ENCODE measurements around the gene MASP1.

The MASP1 gene

GRCh38 chr3:187207624-187208023 lies 83.9 kb downstream of the MASP1 start:
- no peak for TF ChIP-seq ZFP3 (CRISPR knock-in tag; IDR thresholded peaks at IDR 0.05)
- TF ChIP-seq TSHZ2 (CRISPR knock-in tag; IDR thresholded peaks at IDR 0.05), result no peak
- no peak for TF ChIP-seq TCF4 (CRISPR knock-in tag; IDR thresholded peaks at IDR 0.05; ENCODE audit: borderline replicate concordance)
- TF ChIP-seq, protein P1, sequence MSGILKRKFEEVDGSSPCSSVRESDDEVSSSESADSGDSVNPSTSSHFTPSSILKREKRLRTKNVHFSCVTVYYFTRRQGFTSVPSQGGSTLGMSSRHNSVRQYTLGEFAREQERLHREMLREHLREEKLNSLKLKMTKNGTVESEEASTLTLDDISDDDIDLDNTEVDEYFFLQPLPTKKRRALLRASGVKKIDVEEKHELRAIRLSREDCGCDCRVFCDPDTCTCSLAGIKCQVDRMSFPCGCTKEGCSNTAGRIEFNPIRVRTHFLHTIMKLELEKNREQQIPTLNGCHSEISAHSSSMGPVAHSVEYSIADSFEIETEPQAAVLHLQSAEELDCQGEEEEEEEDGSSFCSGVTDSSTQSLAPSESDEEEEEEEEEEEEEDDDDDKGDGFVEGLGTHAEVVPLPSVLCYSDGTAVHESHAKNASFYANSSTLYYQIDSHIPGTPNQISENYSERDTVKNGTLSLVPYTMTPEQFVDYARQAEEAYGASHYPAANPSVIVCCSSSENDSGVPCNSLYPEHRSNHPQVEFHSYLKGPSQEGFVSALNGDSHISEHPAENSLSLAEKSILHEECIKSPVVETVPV (CRISPR knock-in tag; IDR thresholded peaks at IDR 0.05), result no peak
- no peak for TF ChIP-seq ARNTL (CRISPR knock-in tag; IDR thresholded peaks at IDR 0.05; ENCODE audit: borderline replicate concordance, low read depth)
- TF ChIP-seq CSDC2 (CRISPR knock-in tag; IDR thresholded peaks at IDR 0.05), result no peak
- no peak for TF ChIP-seq OSR1 (CRISPR knock-in tag; IDR thresholded peaks at IDR 0.05)
- no peak for TF ChIP-seq ZNF565 (CRISPR knock-in tag; conservative IDR thresholded peaks at IDR 0.05; ENCODE audit: low read depth)
- no peak for TF ChIP-seq ZFP30 (CRISPR knock-in tag; IDR thresholded peaks at IDR 0.05)
- TF ChIP-seq CREB5 (CRISPR knock-in tag; IDR thresholded peaks at IDR 0.05; ENCODE audit: low read depth), result no peak
- no peak for TF ChIP-seq PPARA (CRISPR knock-in tag; IDR thresholded peaks at IDR 0.05; ENCODE audit: borderline replicate concordance)
- TF ChIP-seq PATZ1 (CRISPR knock-in tag; IDR thresholded peaks at IDR 0.05; ENCODE audit: borderline replicate concordance), result no peak
- no peak for TF ChIP-seq ZNF70 (CRISPR knock-in tag; IDR thresholded peaks at IDR 0.05)
- TF ChIP-seq ISL1 (CRISPR knock-in tag; IDR thresholded peaks at IDR 0.05), result no peak
- no peak for TF ChIP-seq BACH2 (CRISPR knock-in tag; IDR thresholded peaks at IDR 0.05; ENCODE audit: borderline replicate concordance)
- no peak for TF ChIP-seq RARB (CRISPR knock-in tag; IDR thresholded peaks at IDR 0.05)
- TF ChIP-seq POU6F1 (CRISPR knock-in tag; IDR thresholded peaks at IDR 0.05; ENCODE audit: borderline replicate concordance, low read depth), result no peak
- no peak for TF ChIP-seq ZNF8 (CRISPR knock-in tag; IDR thresholded peaks at IDR 0.05)
- TF ChIP-seq GLIS3 (CRISPR knock-in tag; IDR thresholded peaks at IDR 0.05), result no peak
- TF ChIP-seq ZC3H10 (CRISPR knock-in tag; IDR thresholded peaks at IDR 0.05), result no peak
- no peak for ATAC-seq

DNA sequence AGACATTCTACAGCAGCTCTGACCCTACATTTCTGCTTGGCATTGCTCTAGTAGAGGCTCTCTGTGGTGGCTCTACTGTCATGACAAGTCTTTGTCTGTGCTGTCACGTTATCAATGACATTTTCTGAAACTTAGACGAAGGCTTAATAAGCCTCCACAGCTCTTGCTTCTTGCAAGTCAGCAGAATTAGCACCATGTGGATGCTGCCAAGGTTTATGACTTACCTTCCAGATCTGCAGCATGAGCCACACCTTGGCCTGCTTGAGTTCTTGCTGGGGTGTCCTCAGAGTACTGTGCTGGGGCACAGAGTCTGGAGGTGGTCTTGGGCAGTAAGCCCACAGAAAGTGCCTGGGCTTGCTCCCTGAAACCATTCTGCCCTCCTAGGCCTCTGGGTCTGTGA lies 84.5 kb downstream of the MASP1 start:
- TF ChIP-seq TCF4 (CRISPR knock-in tag; IDR thresholded peaks at IDR 0.05; ENCODE audit: borderline replicate concordance) (no peak), PPARA (CRISPR knock-in tag; IDR thresholded peaks at IDR 0.05; ENCODE audit: borderline replicate concordance) (no peak), ISL1 (CRISPR knock-in tag; IDR thresholded peaks at IDR 0.05) (no peak), BACH2 (CRISPR knock-in tag; IDR thresholded peaks at IDR 0.05; ENCODE audit: borderline replicate concordance) (no peak), TOX (CRISPR knock-in tag; IDR thresholded peaks at IDR 0.05; ENCODE audit: borderline replicate concordance) (no peak), ZFP30 (CRISPR knock-in tag; IDR thresholded peaks at IDR 0.05) (no peak), ARNTL (CRISPR knock-in tag; IDR thresholded peaks at IDR 0.05; ENCODE audit: borderline replicate concordance, low read depth) (no peak), ZNF70 (CRISPR knock-in tag; IDR thresholded peaks at IDR 0.05) (no peak), CSDC2 (CRISPR knock-in tag; IDR thresholded peaks at IDR 0.05) (no peak), ZFP3 (CRISPR knock-in tag; IDR thresholded peaks at IDR 0.05) (no peak), OSR1 (CRISPR knock-in tag; IDR thresholded peaks at IDR 0.05) (no peak), ZNF8 (CRISPR knock-in tag; IDR thresholded peaks at IDR 0.05) (no peak), ZC3H10 (CRISPR knock-in tag; IDR thresholded peaks at IDR 0.05) (no peak), ESRRG (CRISPR knock-in tag; IDR thresholded peaks at IDR 0.05) (no peak)
- TF ChIP-seq, protein P1 (CRISPR knock-in tag; IDR thresholded peaks at IDR 0.05), result no peak
- no peak for ATAC-seq

Data from SK-N-SH treated with all-trans-retinoic acid at 6 μM for 48 hours (cell line).